GM10847 (cell line): Measurements from ENCODE around the gene SAMD4B.
A peak's percentile ranks its signal among the peaks of the same experiment; 100 is the strongest.

Source experiments
- POLR2A ChIP-seq: IDR thresholded peaks from 2 replicates; pipeline ENCODE4 v1.6.1; 2011; ENCODE audit not compliant: insufficient read length; ENCODE audit errors: extremely low read depth

SAMD4B gene

GRCh38 chr19:39389631-39390414, 47.6 kb downstream of the SAMD4B start:
- no peak for TF ChIP-seq POLR2A

- no peak for TF ChIP-seq POLR2A
Measured at GRCh38 chr19:39390451-39390750, 48.2 kb downstream of the SAMD4B start.

- TF ChIP-seq POLR2A: peak; percentile 91
Measured at GRCh38 chr19:39390751-39391437, 48.7 kb downstream of the SAMD4B start, which contains the start of the genes MED29 and PAF1. Gene MED29, plus strand, starts transcription at chr19:39391378. Its CDS starts 45 bp downstream, at chr19:39391423. Gene PAF1, minus strand, starts transcription at chr19:39391106. Its CDS starts 242 bp downstream, at chr19:39390864.

- no peak for TF ChIP-seq POLR2A
Measured at GRCh38 chr19:39397360-39398296, 55.4 kb downstream of the SAMD4B start.

- TF ChIP-seq POLR2A: no peak
Measured at GRCh38 chr19:39398297-39398864, 56.2 kb downstream of the SAMD4B start.

GRCh38 chr19:39399668-39400050, 57.4 kb downstream of the SAMD4B start:
- TF ChIP-seq POLR2A: no peak

GRCh38 chr19:39400061-39400460, 57.8 kb downstream of the SAMD4B start:
- TF ChIP-seq POLR2A: no peak

- TF ChIP-seq POLR2A: no peak
Measured at GRCh38 chr19:39401070-39401548, 58.9 kb downstream of the SAMD4B start.

GRCh38 chr19:39401549-39402345, 59.5 kb downstream of the SAMD4B start:
- peak; percentile 31 for TF ChIP-seq POLR2A

GRCh38 chr19:39402346-39403300, 60.4 kb downstream of the SAMD4B start:
- peak; percentile 23 for TF ChIP-seq POLR2A

GRCh38 chr19:39403331-39404312, 61.4 kb downstream of the SAMD4B start:
- TF ChIP-seq POLR2A: peak; percentile 26
